ENCODE data around the gene CDH11.

CDH11 gene

GRCh38 chr16:65069766-65070165 lies 52.1 kb downstream of the CDH11 start:
- no peak for DNase-seq (ENCODE audit: low read depth, low spot score)

- DNase-seq (ENCODE audit: low read depth, low spot score) = no peak
Observed at GRCh38 chr16:65069065-65069464, 52.8 kb downstream of the CDH11 start.

DNA sequence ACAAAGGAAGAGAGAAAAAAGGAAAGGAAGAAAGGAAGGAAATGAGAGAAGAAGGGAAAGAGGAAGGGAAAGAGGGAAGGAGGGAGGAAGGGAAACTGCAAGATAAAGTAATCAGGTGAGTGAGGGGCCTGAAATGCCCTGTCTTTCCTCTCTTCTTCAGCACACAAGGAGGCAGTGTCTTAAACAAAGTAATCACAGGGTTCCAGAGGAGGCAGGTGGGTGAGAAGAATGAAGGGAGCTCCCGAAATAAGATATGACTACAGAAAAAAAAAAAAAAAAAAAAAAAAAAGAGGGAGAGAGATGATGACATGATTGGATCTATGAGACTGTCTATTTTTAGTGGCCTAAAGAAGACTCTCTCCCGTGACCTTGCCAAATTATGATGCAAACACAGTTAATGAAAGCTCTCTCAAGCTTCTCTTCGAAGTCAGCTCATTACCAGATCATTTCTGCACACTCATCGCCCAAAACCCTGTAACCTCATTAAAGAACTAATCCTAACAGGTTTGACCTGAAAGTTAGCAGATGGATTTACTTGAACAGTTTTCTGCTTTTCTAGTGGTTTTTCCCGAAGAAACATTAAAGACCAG lies 53.6 kb downstream of the CDH11 start:
- DNase-seq (ENCODE audit: low read depth, low spot score) = no peak

DNA sequence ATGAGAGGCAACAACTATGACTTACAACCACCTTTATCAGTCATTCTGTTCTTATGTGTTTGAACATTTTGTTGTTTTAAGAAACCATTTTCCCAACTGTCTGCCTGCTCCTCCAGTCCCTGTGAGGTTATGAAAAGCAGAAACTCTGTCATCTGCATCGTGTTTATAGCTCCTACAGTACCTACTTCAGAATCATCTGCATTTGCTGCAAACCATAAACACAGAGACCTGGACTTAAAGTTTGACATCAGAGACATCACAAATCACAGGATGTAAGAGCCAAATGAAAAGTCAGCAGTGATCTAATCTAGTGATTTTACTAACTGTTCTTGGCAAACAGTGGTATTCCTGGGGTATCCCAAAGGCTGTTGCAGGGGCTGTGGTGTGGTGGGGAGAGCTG lies 55.2 kb downstream of the CDH11 start:
- DNase-seq (ENCODE audit: low read depth, low spot score) = no peak

DNA sequence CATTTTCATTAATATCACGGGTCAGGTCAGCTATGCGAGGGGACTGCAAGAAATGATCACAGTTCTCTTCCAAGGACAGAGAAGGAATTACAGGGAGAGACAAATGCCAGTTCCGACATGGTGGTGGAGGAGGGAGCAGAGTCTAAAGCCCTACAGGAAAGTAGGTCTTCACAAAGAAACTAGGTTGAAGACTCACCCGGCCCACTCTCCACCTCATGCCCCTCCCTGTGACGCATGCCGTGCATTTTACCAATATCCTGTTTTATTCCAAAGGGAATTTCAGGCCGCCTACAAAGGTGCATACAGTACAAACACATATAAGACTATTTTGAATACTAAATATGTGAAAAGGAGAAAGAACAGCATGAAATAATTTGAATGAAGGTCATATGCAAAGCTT lies 56.8 kb downstream of the CDH11 start:
- DNase-seq (ENCODE audit: low read depth, low spot score) = no peak

DNA sequence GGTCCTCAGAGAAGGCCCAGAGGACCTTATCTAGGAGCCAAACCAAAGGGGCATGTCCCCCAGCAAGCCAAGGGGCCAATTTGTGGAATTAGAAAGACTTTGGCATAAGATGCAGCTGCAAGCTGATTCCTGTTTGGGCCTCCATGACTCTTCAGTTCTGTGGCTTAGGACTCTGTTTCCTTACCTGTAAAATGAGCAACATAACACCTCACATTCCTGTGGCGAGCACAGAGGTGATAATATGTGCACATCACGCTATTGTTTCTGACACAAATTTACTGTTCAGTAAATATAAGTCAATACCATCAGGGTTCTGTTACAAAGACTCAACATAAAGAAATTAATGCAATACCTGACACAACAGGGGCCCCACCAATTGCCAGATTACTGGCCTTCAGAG lies 57.7 kb downstream of the CDH11 start:
- DNase-seq (ENCODE audit: low read depth, low spot score) = no peak

DNA sequence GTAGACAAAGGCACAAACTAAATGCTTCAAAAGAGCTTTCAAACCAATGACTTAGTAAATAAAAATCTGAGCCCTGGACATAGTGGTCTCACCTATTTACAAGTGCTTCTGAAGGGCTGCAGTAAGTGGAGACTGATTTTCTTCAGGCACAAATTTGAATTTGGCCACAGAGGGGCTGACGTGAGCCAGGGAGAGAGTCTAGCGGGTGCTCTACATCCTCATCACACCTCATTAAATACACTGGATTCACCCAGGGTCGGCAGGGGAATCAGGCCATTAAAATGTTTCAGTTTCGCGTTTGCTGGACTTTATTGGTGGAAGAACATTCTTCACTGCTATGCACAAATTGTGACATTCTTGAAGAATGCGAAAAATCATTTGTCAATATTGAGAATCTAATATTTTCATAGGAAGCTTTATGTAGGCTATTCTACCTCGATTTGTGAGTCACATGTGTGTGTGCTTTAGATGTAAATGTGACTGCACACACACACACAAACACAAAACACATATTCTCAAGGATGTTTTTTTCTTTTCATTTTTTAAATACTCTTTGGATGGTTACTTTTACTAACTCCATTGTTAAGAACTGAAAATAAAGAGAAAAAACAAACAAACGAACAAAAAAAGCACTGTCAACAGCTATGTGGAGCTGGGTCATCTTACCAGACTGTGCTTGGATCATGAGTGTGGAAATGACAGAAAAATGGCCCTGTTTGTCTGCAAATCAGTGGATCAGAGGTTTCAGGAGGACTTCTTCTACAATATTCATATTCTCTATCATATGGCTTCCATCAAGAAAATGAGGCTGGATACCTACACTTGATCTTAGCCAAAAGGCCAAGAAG lies 58.9 kb downstream of the CDH11 start:
- DNase-seq (ENCODE audit: low read depth, low spot score) = no peak

DNA sequence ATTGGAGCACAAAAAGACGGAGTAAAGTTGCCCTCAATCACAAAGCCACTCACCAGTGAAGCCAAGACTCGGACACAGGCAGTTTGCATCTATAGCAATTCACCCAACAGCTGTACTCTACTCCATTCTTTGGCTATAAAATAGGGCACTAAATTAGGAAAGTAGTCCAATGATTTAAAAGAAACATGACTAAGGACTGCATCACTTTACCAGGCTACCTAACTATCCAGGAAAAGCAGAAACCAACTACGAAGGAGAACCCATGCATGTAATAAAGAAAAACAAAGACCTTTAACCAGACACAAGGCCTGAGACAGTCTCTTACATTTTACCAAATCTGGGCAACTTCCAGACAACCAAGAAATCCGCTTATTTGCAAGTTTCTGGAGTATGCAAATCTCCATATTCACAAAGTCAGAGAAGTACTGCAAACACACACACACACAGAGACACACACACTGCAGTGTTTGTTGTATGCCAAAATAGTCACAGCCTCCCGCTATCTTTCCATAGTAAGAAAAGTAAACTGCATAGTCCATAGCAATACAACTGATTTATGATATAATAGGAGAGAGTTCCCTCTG lies 59.8 kb downstream of the CDH11 start:
- DNase-seq (ENCODE audit: low read depth, low spot score) = no peak

DNA sequence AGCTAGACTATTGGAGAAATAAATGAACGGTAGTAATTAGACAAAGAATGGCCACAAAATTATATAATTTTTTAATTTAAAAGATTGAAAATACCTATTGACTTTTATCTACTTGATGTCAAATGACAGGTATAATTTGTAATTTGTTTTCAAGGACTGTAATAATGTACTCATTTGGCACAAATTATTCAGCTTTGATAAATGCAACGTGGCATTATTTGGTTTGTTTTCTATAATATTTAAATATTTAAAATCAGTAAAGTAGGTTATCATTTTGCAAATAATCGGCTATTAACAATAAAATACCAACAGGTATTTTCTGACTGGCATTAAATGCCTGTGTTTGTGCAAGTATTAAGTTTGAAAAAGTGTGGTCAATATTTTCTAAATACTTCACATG lies 60.6 kb downstream of the CDH11 start:
- DNase-seq (ENCODE audit: low read depth, low spot score) = no peak

DNA sequence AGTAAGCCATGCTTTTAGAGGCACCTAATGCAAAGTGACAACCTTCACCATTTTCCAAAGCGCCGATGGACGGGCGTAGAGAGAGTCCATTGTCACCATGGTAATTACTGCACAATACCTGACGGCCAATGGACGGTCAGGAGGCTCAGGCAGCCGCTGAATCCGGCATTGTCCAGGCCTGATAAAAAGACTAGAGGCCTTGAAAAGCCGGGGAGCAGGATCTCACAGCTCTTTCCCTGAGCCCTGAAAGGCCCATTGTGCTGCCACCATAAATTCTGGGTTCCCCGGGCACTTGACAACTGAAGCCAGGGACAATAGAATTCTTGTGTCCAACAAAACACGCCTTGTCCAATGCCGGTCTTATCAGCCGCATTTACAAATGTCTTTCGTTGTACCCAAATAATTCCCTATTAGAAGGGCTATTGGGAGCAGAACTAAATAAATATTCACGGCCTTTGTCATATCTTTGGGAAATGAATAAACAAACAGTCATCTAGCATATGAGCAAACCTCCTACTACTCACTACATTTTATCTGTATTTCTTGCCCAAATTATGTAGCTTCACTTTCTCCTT lies 62.4 kb downstream of the CDH11 start:
- DNase-seq (ENCODE audit: low read depth, low spot score) = no peak

- no peak for DNase-seq (ENCODE audit: low read depth, low spot score)
Observed at GRCh38 chr16:65057184-65057583, 64.7 kb downstream of the CDH11 start.

DNA sequence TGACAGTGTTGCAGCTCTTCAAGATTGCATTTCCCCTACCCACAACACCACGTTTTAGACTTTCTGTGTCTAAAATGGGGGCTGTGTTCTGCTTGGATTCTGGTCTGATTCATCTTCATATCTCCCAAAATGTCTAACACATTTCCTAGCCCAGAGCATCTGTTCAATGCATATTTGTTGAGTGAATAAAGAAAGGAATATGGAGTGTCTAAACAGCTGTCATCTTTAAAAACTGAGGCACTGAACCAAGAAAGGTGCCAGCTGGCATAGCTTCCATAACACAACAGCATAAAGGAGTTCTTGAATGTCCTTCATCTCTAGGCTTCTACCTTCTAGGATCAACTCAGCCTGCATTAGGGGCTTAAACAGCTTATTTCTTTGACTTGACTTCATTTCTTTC lies 67.4 kb downstream of the CDH11 start:
- no peak for DNase-seq (ENCODE audit: low read depth, low spot score)

- no peak for DNase-seq (ENCODE audit: low read depth, low spot score)
Observed at GRCh38 chr16:65049679-65050078, 72.2 kb downstream of the CDH11 start.

GRCh38 chr16:65045961-65046360 lies 75.9 kb downstream of the CDH11 start:
- no peak for DNase-seq (ENCODE audit: low read depth, low spot score)

- DNase-seq (ENCODE audit: low read depth, low spot score) = no peak
Observed at GRCh38 chr16:65044873-65045272, 77.0 kb downstream of the CDH11 start.

- DNase-seq (ENCODE audit: low read depth, low spot score) = no peak
Observed at GRCh38 chr16:65044026-65044425, 77.8 kb downstream of the CDH11 start.

DNA sequence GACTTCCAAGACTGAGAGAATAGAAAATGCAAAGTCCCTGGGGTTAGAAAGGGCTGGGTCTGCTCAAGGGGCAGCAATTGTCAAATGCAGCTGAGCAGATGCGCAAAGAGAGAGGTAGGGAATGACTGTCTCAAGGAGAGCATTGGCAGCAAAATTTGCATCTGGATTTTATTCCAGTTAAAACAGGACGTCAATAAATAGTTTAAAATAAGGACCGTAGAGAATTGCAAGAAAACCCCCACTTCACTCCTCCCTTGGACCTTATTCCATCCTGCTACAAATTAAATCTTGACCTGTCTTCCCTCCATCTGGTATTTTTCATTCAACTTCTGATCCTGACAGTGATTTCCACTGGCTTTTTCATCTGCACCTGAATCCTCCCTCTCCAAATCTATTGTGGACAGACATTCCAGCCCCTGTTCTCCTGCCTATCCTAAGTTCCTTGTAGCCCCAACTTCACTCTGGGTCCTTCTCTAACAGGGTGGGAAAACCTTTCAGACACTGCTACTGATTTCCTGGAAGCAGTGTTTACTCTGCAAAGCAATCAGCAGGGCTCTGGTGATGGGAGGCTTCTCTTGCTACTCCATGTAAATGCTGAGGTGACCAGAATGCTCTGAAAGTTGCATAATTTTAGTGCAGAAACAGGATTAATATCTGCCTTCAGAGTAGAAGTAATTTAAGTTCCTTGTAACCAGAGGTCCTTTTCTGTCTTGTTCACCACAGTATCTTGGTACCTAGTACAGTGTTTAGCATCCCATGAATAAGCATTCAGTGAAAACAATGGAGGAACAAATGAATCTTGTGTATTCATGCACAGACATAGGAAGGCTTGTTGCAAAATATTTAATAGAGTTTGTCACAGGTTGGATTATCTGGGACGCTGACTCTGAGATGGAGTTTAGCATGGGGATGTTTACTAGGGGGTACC lies 79.2 kb downstream of the CDH11 start:
- no peak for DNase-seq (ENCODE audit: low read depth, low spot score)

GRCh38 chr16:65041667-65042066 lies 80.2 kb downstream of the CDH11 start:
- no peak for DNase-seq (ENCODE audit: low read depth, low spot score)

GRCh38 chr16:65038100-65038499 lies 83.8 kb downstream of the CDH11 start:
- no peak for DNase-seq (ENCODE audit: low read depth, low spot score)

DNA sequence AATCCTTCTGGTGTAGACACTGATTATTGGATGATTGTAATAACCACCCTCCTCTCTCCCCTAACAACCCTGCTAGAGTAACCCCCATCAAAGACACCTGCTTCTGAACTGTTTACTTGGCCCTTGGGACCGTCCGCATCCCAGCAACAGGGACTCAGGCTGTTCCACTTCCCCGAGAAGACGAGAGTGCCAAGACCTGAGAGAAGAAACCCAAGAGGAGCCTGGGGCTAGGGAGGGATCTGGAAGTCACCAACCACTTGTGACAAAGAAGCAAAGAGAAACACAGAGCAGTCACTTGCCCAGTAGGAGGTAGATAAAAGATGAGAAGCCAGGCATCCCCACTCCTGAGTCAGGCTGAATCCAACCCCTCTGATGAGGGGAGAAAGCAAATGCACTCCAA lies 84.3 kb downstream of the CDH11 start:
- no peak for DNase-seq (ENCODE audit: low read depth, low spot score)

GRCh38 chr16:65034915-65035314 lies 86.9 kb downstream of the CDH11 start:
- DNase-seq (ENCODE audit: low read depth, low spot score) = no peak

- no peak for DNase-seq (ENCODE audit: low read depth, low spot score)
Observed at GRCh38 chr16:65032387-65032786, 89.5 kb downstream of the CDH11 start.
